ENCODE measurements around the gene TMEM201. TPM values are rescaled to one million over a fixed set of nuclear protein-coding genes. Genes with fewer than 3 reads are reported as not detected.

The TMEM201 gene
- total and polyA plus RNA-seq, 7 experiments from 2014 or later: 1.0 to 18.5 (median 9.7) TPM

GRCh38 chr1:9630331-9631111 is 41.8 kb downstream of the TMEM201 start:
- H3K27ac Mint-ChIP-seq: peak overlapping the region; percentile 85 to 98 (median 94)
- peaks cover 6 to 54% (median 23%) of the 10 kb centered on the region in 5 donors for H3K36me3 Mint-ChIP-seq
- peak overlapping the region; percentile 87 for H3K27ac ChIP-seq (ENCODE audit: low read depth, low read length)
- peak overlapping the region; percentile 90 to 100 (median 98) for H3K4me3 Mint-ChIP-seq
- intact Hi-C loops (cut with micrococcal nuclease): loop anchor here in 1 of 2 donors (1.0 kb wide), 1 partner anchor 14 kb away; no protein-coding TSS in a partner anchor
- no peaks in the 10 kb centered on the region for H3K27me3 ChIP-seq (ENCODE audit: control insufficient read depth in 2 of 2, insufficient read depth in 2 of 2, low read length in 2 of 2)
- no peaks in the 10 kb centered on the region for H3K9me3 ChIP-seq (ENCODE audit: control insufficient read depth in 2 of 3, low read length in 3 of 3)
- H3K9me3 Mint-ChIP-seq: peaks cover 0 to 1% (median 0%) of the 10 kb centered on the region in 11 donors
- H3K27me3 Mint-ChIP-seq: peaks cover 0 to 2% (median 0%) of the 10 kb centered on the region in 5 donors
- H3K4me3 ChIP-seq (ENCODE audit: low read length): peak overlapping the region; percentile 64
- H3K4me1 Mint-ChIP-seq: peaks cover 55 to 81% (median 74%) of the 10 kb centered on the region in 7 donors
- peaks cover 0 to 7% (median 0%) of the 10 kb centered on the region in 3 experiments for H3K36me3 ChIP-seq (ENCODE audit: control insufficient read depth in 2 of 3, insufficient read depth in 3 of 3, low read length in 3 of 3)
- ATAC-seq (no peak), DNase-seq (peak in 7 of 9 donors; percentile 21 to 58 (median 47))
- CTCF ChIA-PET: interaction anchor here (0.9 to 6.6 kb wide), 10 partner anchors 9 to 97 kb away, joined by 3 to 112 read pairs (median 6); partner anchors contain the start of gene PIK3CD
- POLR2A ChIA-PET: interaction anchor here (0.6 to 10.3 kb wide), 17 partner anchors 12 to 313 kb away, joined by 3 to 439 read pairs (median 6); partner anchors contain the start of genes LZIC, NMNAT1 and PIK3CD
- H3K4me1 ChIP-seq (ENCODE audit: control insufficient read depth in 2 of 2, insufficient read depth in 2 of 2, low read length in 2 of 2): peaks cover 35 to 47% of the 10 kb centered on the region in 2 donors

DNA sequence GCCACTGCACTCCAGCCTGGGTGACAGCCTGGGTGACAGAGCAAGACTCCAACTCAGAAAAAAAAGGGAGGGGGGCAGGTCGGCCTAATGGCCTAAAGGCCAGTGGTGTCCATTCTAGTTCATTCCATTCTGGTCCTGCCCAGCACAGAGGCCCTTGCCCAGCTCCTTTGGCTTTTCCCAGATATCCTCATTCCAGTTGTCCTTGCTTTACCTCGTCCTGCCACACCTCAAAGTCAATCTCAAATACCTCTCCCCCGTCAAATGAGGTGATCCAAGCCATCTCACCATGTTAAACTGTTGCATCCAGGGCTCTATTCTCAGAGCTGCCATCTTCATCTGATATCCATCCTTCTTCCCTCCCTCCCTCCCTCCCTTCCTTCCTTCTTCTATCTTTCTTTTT is 42.9 kb downstream of the TMEM201 start:
- Histone ChIP-seq H3K27ac (ENCODE audit: low read depth, low read length) (peak overlapping the region; percentile 87), H3K9me3 (ENCODE audit: control insufficient read depth in 2 of 3, low read length in 3 of 3) (no peaks in the 10 kb centered on the region), H3K36me3 (ENCODE audit: control insufficient read depth in 2 of 3, insufficient read depth in 3 of 3, low read length in 3 of 3) (peaks cover 0 to 9% (median 0%) of the 10 kb centered on the region in 3 experiments), H3K27me3 (ENCODE audit: control insufficient read depth in 2 of 2, insufficient read depth in 2 of 2, low read length in 2 of 2) (no peaks in the 10 kb centered on the region), H3K4me1 (ENCODE audit: control insufficient read depth in 2 of 2, insufficient read depth in 2 of 2, low read length in 2 of 2) (peaks cover 26 to 51% of the 10 kb centered on the region in 2 donors), H3K4me3 (ENCODE audit: low read length) (peak overlapping the region; percentile 64)
- Mint-ChIP-seq H3K9me3 (peaks cover 0 to 1% (median 0%) of the 10 kb centered on the region in 11 donors), H3K4me3 (peak overlapping the region; percentile 90 to 100 (median 98)), H3K4me1 (peaks cover 53 to 84% (median 71%) of the 10 kb centered on the region in 7 donors), H3K27ac (peak overlapping the region; percentile 69 to 98 (median 94)), H3K27me3 (no peaks in the 10 kb centered on the region), H3K36me3 (peaks cover 6 to 62% (median 27%) of the 10 kb centered on the region in 5 donors)
- ChIA-PET POLR2A (interaction anchor here (1.2 to 10.3 kb wide), 8 partner anchors 11 to 94 kb away, joined by 4 to 439 read pairs (median 140); partner anchors contain the start of gene PIK3CD), CTCF (interaction anchor here (0.6 to 6.6 kb wide), 6 partner anchors 10 to 92 kb away, joined by 4 to 112 read pairs (median 14); partner anchors contain the start of gene PIK3CD)
- no peak for ATAC-seq
- intact Hi-C loops (cut with micrococcal nuclease): loop anchor here in 1 of 2 donors (1.0 kb wide), 1 partner anchor 13 kb away; no protein-coding TSS in a partner anchor
- DNase-seq: no peak

DNA sequence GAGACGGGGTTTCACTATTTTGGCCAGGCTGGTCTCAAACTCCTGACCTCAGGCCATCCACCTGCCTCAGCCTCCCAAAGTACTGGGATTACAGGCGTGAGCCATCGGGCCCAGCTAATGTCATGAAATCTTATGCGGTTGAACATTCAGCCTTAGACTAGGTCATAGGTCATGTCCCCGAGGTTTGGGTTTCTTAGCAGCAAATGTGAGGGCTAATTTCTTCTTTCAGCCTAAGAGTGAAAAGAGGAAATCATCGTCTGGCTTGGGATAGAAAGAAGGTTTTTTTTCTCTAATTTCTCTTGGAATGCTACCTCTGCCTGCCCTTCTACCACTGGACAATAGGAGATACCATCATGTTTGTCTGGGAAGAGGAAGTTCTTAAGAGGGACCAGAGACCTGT is 44.8 kb downstream of the TMEM201 start:
- POLR2A ChIA-PET: interaction anchor here (9.6 to 10.3 kb wide), 2 partner anchors 19 to 82 kb away, joined by 320 to 439 read pairs; partner anchors contain the start of gene PIK3CD
- peaks cover 6 to 73% (median 30%) of the 10 kb centered on the region in 5 donors for H3K36me3 Mint-ChIP-seq

DNA sequence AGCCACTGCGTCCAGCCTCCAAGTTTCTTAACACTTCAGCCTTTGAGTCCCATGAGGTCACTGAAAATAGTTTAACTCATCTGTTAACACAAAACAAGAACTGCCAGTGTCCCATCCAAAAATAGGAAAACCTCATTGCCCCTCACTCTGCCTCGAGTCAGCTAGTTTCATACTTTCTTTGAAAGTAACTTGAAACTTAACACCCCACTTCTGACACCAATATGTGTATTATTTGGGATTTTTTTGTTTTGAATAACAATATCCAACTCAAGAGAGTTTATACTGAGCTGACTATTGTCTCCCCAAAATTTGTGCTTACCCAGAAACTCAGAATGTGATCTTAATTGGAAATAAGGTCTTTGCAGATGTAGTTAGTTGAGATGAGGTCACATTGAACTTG is 45.9 kb downstream of the TMEM201 start:
- H3K9me3 ChIP-seq (ENCODE audit: control insufficient read depth in 2 of 3, low read length in 3 of 3): no peaks in the 10 kb centered on the region
- Mint-ChIP-seq H3K9me3 (peaks cover 0 to 5% (median 0%) of the 10 kb centered on the region in 11 donors), H3K27me3 (no peaks in the 10 kb centered on the region), H3K4me3 (peak overlapping the region in 8 of 10 donors; percentile 25 to 100 (median 75)), H3K27ac (peak overlapping the region in 7 of 9 donors; percentile 75 to 98 (median 91)), H3K4me1 (peaks cover 57 to 91% (median 72%) of the 10 kb centered on the region in 7 donors), H3K36me3 (peaks cover 6 to 77% (median 33%) of the 10 kb centered on the region in 5 donors)
- ATAC-seq: no peak
- no peak for DNase-seq
- POLR2A ChIA-PET: interaction anchor here (0.7 to 10.3 kb wide), 5 partner anchors 8 to 373 kb away, joined by 6 to 439 read pairs (median 19); partner anchors contain the start of gene PIK3CD
- CTCF ChIA-PET: no interaction called here
- H3K4me3 ChIP-seq (ENCODE audit: low read length): no peak overlapping the region
- peaks cover 0 to 14% (median 0%) of the 10 kb centered on the region in 3 experiments for H3K36me3 ChIP-seq (ENCODE audit: control insufficient read depth in 2 of 3, insufficient read depth in 3 of 3, low read length in 3 of 3)
- H3K27me3 ChIP-seq (ENCODE audit: control insufficient read depth in 2 of 2, insufficient read depth in 2 of 2, low read length in 2 of 2): no peaks in the 10 kb centered on the region
- intact Hi-C loops (cut with micrococcal nuclease): no loop called here
- H3K27ac ChIP-seq (ENCODE audit: low read depth, low read length): peak overlapping the region; percentile 5
- H3K4me1 ChIP-seq (ENCODE audit: control insufficient read depth in 2 of 2, insufficient read depth in 2 of 2, low read length in 2 of 2): peaks cover 7 to 47% of the 10 kb centered on the region in 2 donors

More for the DNA sequence above, 44.8 kb downstream of the TMEM201 start:
- DNase-seq: no peak
- H3K9me3 ChIP-seq (ENCODE audit: control insufficient read depth in 2 of 3, low read length in 3 of 3): no peaks in the 10 kb centered on the region
- Mint-ChIP-seq H3K9me3 (peaks cover 0 to 5% (median 0%) of the 10 kb centered on the region in 11 donors), H3K27me3 (no peaks in the 10 kb centered on the region), H3K4me3 (peak overlapping the region; percentile 5 to 100 (median 96)), H3K27ac (peak overlapping the region in 5 of 9 donors; percentile 36 to 98 (median 91)), H3K4me1 (peaks cover 51 to 82% (median 67%) of the 10 kb centered on the region in 7 donors)
- H3K4me3 ChIP-seq (ENCODE audit: low read length): no peak overlapping the region
- H3K27me3 ChIP-seq (ENCODE audit: control insufficient read depth in 2 of 2, insufficient read depth in 2 of 2, low read length in 2 of 2): no peaks in the 10 kb centered on the region
- H3K27ac ChIP-seq (ENCODE audit: low read depth, low read length): peak overlapping the region; percentile 10
- H3K36me3 ChIP-seq (ENCODE audit: control insufficient read depth in 2 of 3, insufficient read depth in 3 of 3, low read length in 3 of 3): peaks cover 0 to 14% (median 0%) of the 10 kb centered on the region in 3 experiments
- H3K4me1 ChIP-seq (ENCODE audit: control insufficient read depth in 2 of 2, insufficient read depth in 2 of 2, low read length in 2 of 2): peaks cover 12 to 39% of the 10 kb centered on the region in 2 donors
- intact Hi-C loops (cut with micrococcal nuclease): no loop called here
- CTCF ChIA-PET: no interaction called here
- ATAC-seq: no peak

DNA sequence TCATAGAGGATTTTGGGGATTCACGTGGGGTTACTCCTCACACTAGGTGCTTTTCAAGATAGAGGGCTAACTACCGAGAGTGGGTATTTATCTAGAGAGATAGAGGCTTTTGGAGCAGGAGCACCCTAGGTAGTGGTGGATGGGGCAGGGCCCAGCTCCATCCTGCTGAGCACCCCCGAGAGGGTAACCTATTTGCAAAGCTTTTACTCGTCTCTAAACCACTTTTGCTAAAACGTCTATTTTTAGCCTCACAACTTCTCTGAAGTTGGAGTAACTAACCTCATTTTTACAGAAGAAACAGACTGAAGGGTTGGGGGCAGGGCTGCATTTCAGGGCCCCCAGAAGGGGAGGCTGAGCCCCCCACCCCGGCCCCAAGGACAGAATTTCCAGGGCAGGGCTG is 50.5 kb downstream of the TMEM201 start:
- Histone ChIP-seq H3K9me3 (ENCODE audit: control insufficient read depth in 2 of 3, low read length in 3 of 3) (no peaks in the 10 kb centered on the region), H3K4me3 (ENCODE audit: low read length) (no peak overlapping the region), H3K27ac (ENCODE audit: low read depth, low read length) (peak overlapping the region; percentile 22), H3K27me3 (ENCODE audit: control insufficient read depth in 2 of 2, insufficient read depth in 2 of 2, low read length in 2 of 2) (no peaks in the 10 kb centered on the region), H3K4me1 (ENCODE audit: control insufficient read depth in 2 of 2, insufficient read depth in 2 of 2, low read length in 2 of 2) (peaks cover 13 to 71% of the 10 kb centered on the region in 2 donors), H3K36me3 (ENCODE audit: control insufficient read depth in 2 of 3, insufficient read depth in 3 of 3, low read length in 3 of 3) (peaks cover 0 to 28% (median 0%) of the 10 kb centered on the region in 3 experiments)
- DNase-seq (no peak), ATAC-seq (no peak)
- Mint-ChIP-seq H3K36me3 (peaks cover 3 to 63% (median 33%) of the 10 kb centered on the region in 5 donors), H3K27ac (peak overlapping the region; percentile 46 to 90 (median 83)), H3K9me3 (peaks cover 0 to 5% (median 0%) of the 10 kb centered on the region in 11 donors), H3K4me1 (peaks cover 64 to 91% (median 72%) of the 10 kb centered on the region in 7 donors), H3K4me3 (peak overlapping the region; percentile 55 to 82 (median 70)), H3K27me3 (no peaks in the 10 kb centered on the region)
- CTCF ChIA-PET: interaction anchor here (0.7 to 1.1 kb wide), 2 partner anchors 9 to 26 kb away, joined by 3 to 5 read pairs; no protein-coding TSS in a partner anchor
- intact Hi-C loops (cut with micrococcal nuclease): no loop called here
- POLR2A ChIA-PET: interaction anchor here (1.0 to 11.7 kb wide), 4 partner anchors 8 to 77 kb away, joined by 3 to 229 read pairs (median 88); partner anchors contain the start of gene PIK3CD

Measured in naive thymus-derived CD4-positive, alpha-beta T cell (primary cell).